Caco-2 (cell line): ENCODE results near the gene ITPR1. TPM values are rescaled to one million over a fixed set of nuclear protein-coding genes. Genes with fewer than 3 reads are reported as not detected.

Experiments used
- BruUV-seq: library from RNA; stranded (reverse); fragments of 400-500 nt; replicated peaks from 2 replicates; lab custom pipeline; 2021; lab: Mats Ljungman, UMichigan
- CTCF ChIA-PET: fragments of 300-600 bp; sonication (Branson Sonifier 250); formaldehyde crosslinking; loops from one replicate; lab custom pipeline; 2022; ENCODE audit warnings: antibody characterized with exemption; lab: Charles Lee
- POLR2A ChIA-PET: fragments of 300-600 bp; sonication (Branson Sonifier 250); formaldehyde crosslinking; loops from one replicate; lab custom pipeline; 2022; ENCODE audit warnings: antibody characterized with exemption; lab: Charles Lee
- DNase-seq, 2 experiments: peaks; one replicate each; pipeline versions ENCODE4 v3.0.0 to v3.0.0-alpha.2; 2020 to 2022
- H3K27me3 ChIP-seq: replicated peaks from 2 replicates; pipeline ENCODE4 v1.6.0; 2011; ENCODE audit warnings: low read length; ENCODE audit not compliant: control insufficient read depth, insufficient read depth
- H3K36me3 ChIP-seq: 2 replicates; pipeline ENCODE4 v1.5.1; 2011; ENCODE audit warnings: low read length; ENCODE audit not compliant: control insufficient read depth, insufficient read depth
- H3K4me1 ChIP-seq: fragments of 250-450 bp; sonication (Bioruptor Pico); 2 replicates; pipeline ENCODE4 v1.5.1; 2020; ENCODE audit warnings: mild to moderate bottlenecking
- H3K4me3 ChIP-seq: 2 replicates; pipeline ENCODE4 v1.5.1; 2011; ENCODE audit warnings: low read depth, mild to moderate bottlenecking, control low read depth, low read length
- H3K9me3 ChIP-seq: fragments of 250-450 bp; sonication (Bioruptor Pico); 2 replicates; pipeline ENCODE4 v1.5.1; 2020; ENCODE audit warnings: mild to moderate bottlenecking, moderate library complexity
- H3K27ac Mint-ChIP-seq: one replicate; pipeline ENCODE4 v1.8.0; 2022; ENCODE audit warnings: mixed read lengths; ENCODE audit not compliant: unreplicated experiment
- H3K27me3 Mint-ChIP-seq: one replicate; pipeline ENCODE4 v1.8.0; 2022; ENCODE audit warnings: mixed read lengths; ENCODE audit not compliant: insufficient read depth, unreplicated experiment
- H3K36me3 Mint-ChIP-seq: one replicate; pipeline ENCODE4 v1.8.0; 2022; ENCODE audit warnings: mild to moderate bottlenecking, mixed read lengths; ENCODE audit not compliant: insufficient read depth, unreplicated experiment
- H3K4me1 Mint-ChIP-seq: one replicate; pipeline ENCODE4 v1.8.0; 2022; ENCODE audit warnings: low read depth, mixed read lengths; ENCODE audit not compliant: unreplicated experiment
- H3K4me3 Mint-ChIP-seq: one replicate; pipeline ENCODE4 v1.8.0; 2022; ENCODE audit warnings: mild to moderate bottlenecking, moderate library complexity, mixed read lengths; ENCODE audit not compliant: unreplicated experiment
- H3K9me3 Mint-ChIP-seq: one replicate; pipeline ENCODE4 v1.8.0; 2022; ENCODE audit warnings: mixed read lengths; ENCODE audit not compliant: unreplicated experiment
- CTCF ChIP-seq, 2 experiments: fragments of 200-600 bp in 1 of 2; IDR thresholded peaks; 1 replicate in 1 of 2; 2 replicates in 1 of 2; pipeline versions ENCODE4 v1.5.1 to v1.8.0; 2011 to 2022; ENCODE audit warnings: antibody characterized with exemption in 1 of 2, control low read depth in 1 of 2, inconsistent platforms in 1 of 2, low read depth in 1 of 2, low read length in 1 of 2, mild to moderate bottlenecking in 1 of 2, moderate library complexity in 1 of 2; ENCODE audit not compliant: insufficient read depth in 1 of 2, severe bottlenecking in 1 of 2, unreplicated experiment in 1 of 2
- intact Hi-C: fragments of 100-400 bp; cut with micrococcal nuclease; formaldehyde crosslinking; loops from one replicate; pipeline ENCODE4 v1.10.0; 2022; ENCODE audit not compliant: unreplicated experiment
- total RNA-seq: library from RNA; stranded (reverse); gene quantifications from 2 replicates; pipeline ENCODE4 v1.2.3, GENCODE V29; 2022

ITPR1 gene
- total RNA-seq, 1 experiment from 2014 or later = 10.4 TPM

GRCh38 chr3:4641863-4642563 is 148.9 kb downstream of the ITPR1 start:
- TF ChIP-seq CTCF (IDR thresholded peaks at IDR 0.05; ENCODE audit: insufficient read depth in 1 of 2, low read depth in 1 of 2, low read length in 1 of 2, severe bottlenecking in 1 of 2, unreplicated experiment in 1 of 2) = no peak
- no peaks in the 10 kb centered on the region for H3K4me1 ChIP-seq
- POLR2A ChIA-PET = no interaction called here
- Mint-ChIP-seq H3K27ac (no peak overlapping the region), H3K27me3 (no peaks in the 10 kb centered on the region), H3K4me3 (no peak overlapping the region), H3K4me1 (no peaks in the 10 kb centered on the region), H3K36me3 (no peaks in the 10 kb centered on the region), H3K9me3 (no peaks in the 10 kb centered on the region)
- no TSS peak for BruUV-seq
- CTCF ChIA-PET = no interaction called here
- no peak for DNase-seq
- H3K4me3 ChIP-seq = no peak overlapping the region
- no peaks in the 10 kb centered on the region for H3K36me3 ChIP-seq
- no peaks in the 10 kb centered on the region for H3K9me3 ChIP-seq
- intact Hi-C loops = no loop called here
- H3K27me3 ChIP-seq = no peaks in the 10 kb centered on the region; the same call in 1 of the 2 replicates

GRCh38 chr3:4642611-4643010 is 149.5 kb downstream of the ITPR1 start:
- DNase-seq = no peak
- no TSS peak for BruUV-seq
- Histone ChIP-seq H3K4me3 (no peak overlapping the region), H3K36me3 (no peaks in the 10 kb centered on the region), H3K27me3 (no peaks in the 10 kb centered on the region; the same call in 1 of the 2 replicates), H3K4me1 (no peaks in the 10 kb centered on the region), H3K9me3 (no peaks in the 10 kb centered on the region)
- no peak overlapping the region for H3K4me3 Mint-ChIP-seq
- no peak for TF ChIP-seq CTCF (IDR thresholded peaks at IDR 0.05; ENCODE audit: insufficient read depth in 1 of 2, low read depth in 1 of 2, low read length in 1 of 2, severe bottlenecking in 1 of 2, unreplicated experiment in 1 of 2)
- no peaks in the 10 kb centered on the region for H3K27me3 Mint-ChIP-seq
- CTCF ChIA-PET = no interaction called here
- no peaks in the 10 kb centered on the region for H3K9me3 Mint-ChIP-seq
- H3K36me3 Mint-ChIP-seq = no peaks in the 10 kb centered on the region
- intact Hi-C loops = no loop called here
- POLR2A ChIA-PET = no interaction called here
- no peaks in the 10 kb centered on the region for H3K4me1 Mint-ChIP-seq
- no peak overlapping the region for H3K27ac Mint-ChIP-seq

- H3K36me3 ChIP-seq = no peaks in the 10 kb centered on the region
- no peaks in the 10 kb centered on the region for H3K27me3 Mint-ChIP-seq
- H3K36me3 Mint-ChIP-seq = no peaks in the 10 kb centered on the region
- no peak for TF ChIP-seq CTCF (IDR thresholded peaks at IDR 0.05; ENCODE audit: insufficient read depth in 1 of 2, low read depth in 1 of 2, low read length in 1 of 2, severe bottlenecking in 1 of 2, unreplicated experiment in 1 of 2)
- H3K27me3 ChIP-seq = no peaks in the 10 kb centered on the region; the same call in 1 of the 2 replicates
- ChIA-PET CTCF (no interaction called here), POLR2A (no interaction called here)
- no TSS peak for BruUV-seq
- no peaks in the 10 kb centered on the region for H3K4me1 Mint-ChIP-seq
- no peak for DNase-seq
- H3K4me3 Mint-ChIP-seq = no peak overlapping the region
- no peaks in the 10 kb centered on the region for H3K9me3 Mint-ChIP-seq
- H3K4me3 ChIP-seq = no peak overlapping the region
- no peaks in the 10 kb centered on the region for H3K9me3 ChIP-seq
- H3K27ac Mint-ChIP-seq = no peak overlapping the region
- intact Hi-C loops = no loop called here
- H3K4me1 ChIP-seq = no peaks in the 10 kb centered on the region
Observed at GRCh38 chr3:4643904-4644547, 150.9 kb downstream of the ITPR1 start.
